WERI-Rb-1 (cell line): ENCODE measurements around the gene GABRA5.
"Not testable (repeated sequence)": the region's sequence is repeated elsewhere in the genome, so short reads cannot be mapped to it uniquely, and the experiment has no call there.

Experiments
- DNase-seq: peaks from one replicate; pipeline ENCODE4 v3.0.0-alpha.2; 2020
- H3K27ac ChIP-seq: fragments of 250-450 bp; sonication (Bioruptor Pico); 2 replicates; pipeline ENCODE4 v1.5.1; 2020; ENCODE audit warnings: mild to moderate bottlenecking, moderate library complexity
- H3K27me3 ChIP-seq: fragments of 250-450 bp; sonication (Bioruptor Pico); 2 replicates; pipeline ENCODE4 v1.5.1; 2021; ENCODE audit warnings: mild to moderate bottlenecking, low read depth, moderate library complexity; ENCODE audit not compliant: insufficient read depth, severe bottlenecking
- H3K36me3 ChIP-seq: fragments of 250-450 bp; sonication (Bioruptor Pico); 2 replicates; pipeline ENCODE4 v1.5.1; 2020; ENCODE audit warnings: mild to moderate bottlenecking, moderate library complexity
- H3K4me3 ChIP-seq: 2 replicates; pipeline ENCODE4 v1.5.1; 2011; ENCODE audit warnings: low read depth, mild to moderate bottlenecking, control low read depth, low read length
- H3K9me3 ChIP-seq: fragments of 250-450 bp; sonication (Bioruptor Pico); 2 replicates; pipeline ENCODE4 v1.5.1; 2021; ENCODE audit warnings: mild to moderate bottlenecking, moderate library complexity; ENCODE audit not compliant: severe bottlenecking
- CTCF ChIP-seq: IDR thresholded peaks from 2 replicates; pipeline ENCODE4 v1.5.1; 2011; ENCODE audit warnings: low read depth, mild to moderate bottlenecking, control low read depth, inconsistent platforms, low read length

Gene GABRA5

DNA sequence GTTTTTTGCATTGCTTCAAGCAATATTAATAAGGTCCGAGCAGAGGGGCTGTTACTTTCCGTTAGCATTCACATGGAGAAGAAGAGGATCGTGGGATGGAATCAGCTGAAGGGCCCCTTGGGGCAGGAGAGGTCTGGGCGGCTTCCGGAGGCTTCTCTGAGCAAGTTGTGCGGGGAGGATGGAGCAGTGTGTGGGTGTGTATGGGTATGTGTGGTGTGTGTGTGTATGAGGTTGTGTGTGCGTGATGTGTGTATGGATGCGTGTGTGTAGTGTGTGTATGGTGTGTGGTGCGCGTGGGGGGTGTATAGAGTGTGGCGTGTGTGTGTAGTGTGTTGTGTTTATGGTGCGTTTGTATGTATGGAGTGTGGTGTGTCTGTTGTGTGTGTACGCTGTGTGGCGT lies 25.8 kb downstream of the GABRA5 start:
- no peaks in the 10 kb centered on the region for H3K27me3 ChIP-seq
- TF ChIP-seq CTCF, result no peak
- no peak for DNase-seq
- H3K27ac ChIP-seq, result no peak overlapping the region
- no peaks in the 10 kb centered on the region for H3K36me3 ChIP-seq
- H3K4me3 ChIP-seq, result no peak overlapping the region
- H3K9me3 ChIP-seq, result no peaks in the 10 kb centered on the region

- H3K9me3 ChIP-seq, result no peaks in the 10 kb centered on the region
- TF ChIP-seq CTCF, result no peak
- no peak overlapping the region for H3K27ac ChIP-seq
- DNase-seq, result no peak
- H3K36me3 ChIP-seq, result no peaks in the 10 kb centered on the region
- no peaks in the 10 kb centered on the region for H3K27me3 ChIP-seq
- no peak overlapping the region for H3K4me3 ChIP-seq
Measured at GRCh38 chr15:26893351-26894065, 26.6 kb downstream of the GABRA5 start.

GRCh38 chr15:26894181-26894580 lies 27.3 kb downstream of the GABRA5 start:
- Histone ChIP-seq H3K9me3 (no peaks in the 10 kb centered on the region), H3K36me3 (no peaks in the 10 kb centered on the region), H3K27me3 (no peaks in the 10 kb centered on the region), H3K27ac (no peak overlapping the region), H3K4me3 (no peak overlapping the region)
- DNase-seq, result no peak
- TF ChIP-seq CTCF, result no peak

- not testable (repeated sequence) for H3K4me3 ChIP-seq, H3K36me3 ChIP-seq, H3K27ac ChIP-seq, H3K9me3 ChIP-seq, DNase-seq, H3K27me3 ChIP-seq
Measured at GRCh38 chr15:26895346-26895745, 28.5 kb downstream of the GABRA5 start.

DNA sequence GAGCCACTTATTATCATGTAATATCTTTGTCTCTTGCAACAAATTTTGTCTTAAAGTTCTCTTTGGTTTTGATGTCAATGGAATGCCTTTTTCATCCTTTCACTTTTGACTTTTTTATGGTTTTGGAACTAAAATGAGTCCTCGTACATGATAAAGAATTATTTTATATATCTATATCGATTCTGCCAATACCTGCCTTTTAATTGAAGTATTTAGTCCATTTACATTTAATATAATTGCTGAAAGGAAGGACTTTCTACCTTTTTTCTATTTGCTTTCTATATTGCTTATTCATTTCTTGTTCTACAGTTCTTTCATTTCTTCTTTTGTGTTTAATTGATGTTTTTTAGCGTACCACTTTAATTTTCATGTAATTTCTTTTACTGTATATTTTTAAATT lies 32.8 kb downstream of the GABRA5 start:
- H3K4me3 ChIP-seq, result no peak overlapping the region
- H3K9me3 ChIP-seq, result peaks cover 3% of the 10 kb centered on the region
- no peak overlapping the region for H3K27ac ChIP-seq
- H3K36me3 ChIP-seq, result no peaks in the 10 kb centered on the region
- H3K27me3 ChIP-seq, result no peaks in the 10 kb centered on the region
- no peak for DNase-seq
- TF ChIP-seq CTCF, result no peak

DNA sequence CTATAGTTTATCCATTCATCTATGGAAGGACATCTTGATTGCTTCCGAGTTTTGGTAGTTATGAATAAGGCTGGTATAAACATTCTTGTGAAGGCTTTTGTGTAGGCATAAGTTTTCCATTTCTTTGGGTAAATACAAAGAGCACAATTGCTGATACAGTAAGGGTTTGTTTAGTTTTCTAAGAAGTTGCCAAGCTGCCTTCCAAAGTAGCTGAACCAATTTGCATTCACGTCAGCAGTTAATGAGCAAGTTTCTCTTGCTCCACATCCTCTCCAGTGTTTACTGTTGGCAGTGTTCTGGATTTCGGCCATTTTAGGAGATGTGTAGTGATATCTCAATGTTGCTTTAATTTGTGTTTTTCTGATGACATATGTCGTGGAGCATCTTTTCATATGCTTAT lies 34.2 kb downstream of the GABRA5 start:
- Histone ChIP-seq H3K36me3 (no peaks in the 10 kb centered on the region), H3K9me3 (peaks cover 8% of the 10 kb centered on the region), H3K27ac (no peak overlapping the region), H3K4me3 (no peak overlapping the region), H3K27me3 (no peaks in the 10 kb centered on the region)
- TF ChIP-seq CTCF, result no peak
- DNase-seq, result no peak
